Stimulated activated CD4-positive, alpha-beta T cell treated with anti-CD3 and anti-CD28 coated beads, Interleukin-12 subunit alpha, Interleukin-12 subunit beta, amount 100 ng/mL, for 24 hours (primary cell): ENCODE results near the gene SHLD1.
"Not testable (repeated sequence)": the region's sequence is repeated elsewhere in the genome, so short reads cannot be mapped to it uniquely, and the experiment has no call there.

Source experiments
- DNase-seq, 2 experiments: peaks; one replicate each; pipeline ENCODE4 v3.0.0-alpha.2; 2020; ENCODE audit warnings: low read depth in 2 of 2

The SHLD1 gene

GRCh38 chr20:5749952-5750779 is at the start of gene SHLD1:
SHLD1 (plus strand) TSS chr20:5750401; CDS start chr20:5772866, 22,465 bp downstream.
- peak; percentile 69 to 71 for DNase-seq

GRCh38 chr20:5702339-5702738 is 47.9 kb upstream of the SHLD1 start:
- not testable (repeated sequence) for DNase-seq

GRCh38 chr20:5703681-5704101 is 46.5 kb upstream of the SHLD1 start:
- no peak for DNase-seq

GRCh38 chr20:5705827-5706226 is 44.4 kb upstream of the SHLD1 start:
- no peak for DNase-seq

DNA sequence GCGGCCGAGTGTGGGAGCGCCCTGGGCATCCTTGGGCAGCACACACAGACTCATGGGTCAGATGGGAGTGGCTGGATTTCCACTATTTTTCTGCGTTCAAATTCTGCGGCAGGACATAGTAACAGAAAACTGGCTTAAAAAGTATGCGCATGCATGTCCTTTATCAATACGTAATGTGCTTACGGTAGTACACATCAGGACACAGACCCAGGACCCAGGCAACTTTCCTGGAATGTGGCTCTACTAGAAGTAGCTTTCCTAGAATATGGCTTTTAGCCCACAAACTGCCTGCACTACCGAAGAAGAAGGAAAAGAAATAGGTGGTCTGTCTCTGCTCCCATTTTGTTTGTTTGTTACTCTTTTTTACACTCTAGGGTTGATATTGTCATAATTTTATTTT is 43.4 kb upstream of the SHLD1 start:
- no peak for DNase-seq

- DNase-seq = no peak
Observed at GRCh38 chr20:5710551-5710950, 39.6 kb upstream of the SHLD1 start.

GRCh38 chr20:5714261-5715041 is 35.8 kb upstream of the SHLD1 start:
- DNase-seq = peak; percentile 12 to 23

GRCh38 chr20:5715071-5715841 is 34.9 kb upstream of the SHLD1 start:
- no peak for DNase-seq

GRCh38 chr20:5716953-5717352 is 33.2 kb upstream of the SHLD1 start:
- no peak for DNase-seq

DNA sequence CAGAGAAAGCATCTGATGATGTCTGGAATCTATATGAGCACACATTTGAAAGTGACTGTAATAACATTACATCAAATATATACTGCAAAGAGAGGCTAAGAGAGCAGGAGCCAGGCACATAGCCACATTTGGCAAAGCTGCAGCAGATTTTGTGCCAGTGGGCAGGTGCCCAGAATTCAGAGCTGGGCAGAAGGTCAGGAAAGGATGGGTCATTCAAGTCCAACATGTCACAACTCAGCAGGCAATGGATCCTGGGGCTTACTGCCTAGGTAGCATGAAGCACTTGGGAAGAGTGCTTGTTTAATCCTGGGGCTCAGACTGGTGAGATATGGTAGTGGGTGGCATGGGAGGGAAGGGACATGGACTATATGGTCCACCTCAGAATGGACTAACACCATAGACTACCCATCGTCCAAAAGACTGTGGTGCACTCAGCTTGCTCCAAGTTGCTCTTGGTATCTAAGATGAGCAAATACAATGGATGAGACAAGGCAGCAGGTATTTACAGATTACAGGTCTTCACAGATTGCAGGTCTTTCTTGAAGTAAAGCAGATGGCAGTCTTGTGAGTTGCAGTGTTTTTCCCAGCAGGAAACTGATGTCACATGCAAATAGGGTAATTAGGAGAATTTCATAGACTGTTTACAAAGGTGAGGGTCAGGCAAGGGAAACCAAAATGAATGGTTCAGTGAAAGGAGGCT is 31.2 kb upstream of the SHLD1 start:
- no peak for DNase-seq

DNA sequence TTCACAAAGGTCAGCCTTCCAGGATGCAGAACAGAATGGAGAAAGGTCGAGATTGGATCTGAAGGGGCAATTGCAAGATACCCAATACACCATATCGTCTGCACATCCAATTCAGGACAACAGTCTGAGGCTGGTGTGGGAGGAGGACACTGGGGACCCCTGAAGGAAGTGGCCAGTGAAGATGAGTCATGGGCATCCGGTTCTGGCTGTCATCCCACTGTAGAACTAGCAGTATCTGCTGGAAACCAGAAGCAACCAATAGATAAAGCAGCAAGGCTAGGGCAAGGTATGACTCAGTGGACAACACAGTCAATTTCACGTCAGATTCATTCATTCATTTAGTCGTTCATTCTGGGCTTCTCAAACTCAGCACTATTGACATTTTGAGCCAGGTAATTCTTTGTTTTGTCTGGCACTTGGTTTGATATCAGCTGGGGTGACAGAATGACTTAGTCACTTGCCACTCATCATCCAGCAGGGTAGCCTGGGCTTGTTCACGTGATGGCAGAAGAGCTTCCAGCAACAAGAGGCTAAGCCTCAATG is 30.3 kb upstream of the SHLD1 start:
- DNase-seq = no peak

- DNase-seq = no peak
Observed at GRCh38 chr20:5720696-5721095, 29.5 kb upstream of the SHLD1 start.

GRCh38 chr20:5721356-5721755 is 28.8 kb upstream of the SHLD1 start:
- not testable (repeated sequence) for DNase-seq

DNA sequence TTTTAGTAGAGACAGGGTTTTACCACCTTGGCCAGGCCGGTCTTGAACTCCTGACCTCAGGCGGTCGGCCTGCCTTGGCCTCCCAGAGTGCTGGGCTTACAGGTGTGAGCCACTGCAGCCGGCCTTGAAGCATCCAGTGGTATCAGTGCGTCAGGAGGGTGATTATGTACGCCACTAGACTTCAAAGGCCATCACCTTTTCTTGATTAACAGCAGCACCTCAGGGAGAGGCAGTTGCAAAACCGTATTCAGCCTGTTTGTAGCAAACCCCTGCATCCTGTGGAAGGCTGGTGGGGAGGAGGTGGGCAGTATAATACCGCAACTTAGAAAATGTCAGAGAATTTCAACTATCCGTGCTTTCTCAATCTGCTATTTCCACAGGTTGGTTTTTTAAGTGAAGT is 27.3 kb upstream of the SHLD1 start:
- DNase-seq = no peak

- not testable (repeated sequence) for DNase-seq
Observed at GRCh38 chr20:5725183-5725463, 25.1 kb upstream of the SHLD1 start.

DNA sequence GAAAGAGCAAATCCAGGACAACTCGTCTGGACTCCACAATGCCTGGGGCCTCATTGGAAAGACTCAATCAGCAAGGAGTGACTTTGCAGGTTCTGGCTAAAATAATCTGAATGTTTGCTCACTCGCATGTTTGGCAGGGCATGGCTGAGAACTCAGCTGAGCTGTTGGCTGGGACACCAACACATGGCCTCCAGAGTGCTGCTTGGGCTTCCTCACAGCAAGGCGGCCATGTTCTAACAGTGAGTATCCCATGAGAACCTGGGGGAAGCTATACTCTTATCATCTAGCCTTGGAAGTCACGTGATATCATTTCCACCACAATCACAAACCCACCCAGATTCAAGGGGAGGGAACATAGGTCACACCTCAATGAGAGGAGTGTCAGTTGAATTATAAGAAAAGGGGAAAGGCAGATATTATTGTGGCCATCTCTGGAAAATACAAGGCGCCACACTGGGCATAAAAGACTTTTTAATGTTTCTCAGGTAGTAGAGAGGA is 23.1 kb upstream of the SHLD1 start:
- DNase-seq = no peak

GRCh38 chr20:5729348-5729747 is 20.9 kb upstream of the SHLD1 start:
- DNase-seq = no peak

DNA sequence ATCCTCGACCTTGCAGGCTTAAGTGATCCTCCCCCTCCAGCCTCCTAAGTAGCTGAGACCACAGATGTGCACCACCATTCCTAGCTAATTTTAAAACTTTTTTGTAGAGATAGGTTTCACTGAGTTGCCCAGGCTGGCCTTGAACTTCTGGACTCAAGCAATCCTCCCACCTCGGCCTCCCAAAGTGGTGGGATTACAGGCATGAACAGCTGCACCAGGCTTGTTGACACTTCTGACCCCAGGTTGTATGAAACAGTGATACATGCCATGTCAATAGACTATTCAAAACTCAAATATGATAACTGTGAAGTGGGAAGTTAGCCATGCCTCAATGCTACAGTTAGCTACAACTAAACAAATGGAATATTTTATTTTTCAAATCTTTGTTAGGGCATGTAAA is 20.1 kb upstream of the SHLD1 start:
- DNase-seq = no peak

DNA sequence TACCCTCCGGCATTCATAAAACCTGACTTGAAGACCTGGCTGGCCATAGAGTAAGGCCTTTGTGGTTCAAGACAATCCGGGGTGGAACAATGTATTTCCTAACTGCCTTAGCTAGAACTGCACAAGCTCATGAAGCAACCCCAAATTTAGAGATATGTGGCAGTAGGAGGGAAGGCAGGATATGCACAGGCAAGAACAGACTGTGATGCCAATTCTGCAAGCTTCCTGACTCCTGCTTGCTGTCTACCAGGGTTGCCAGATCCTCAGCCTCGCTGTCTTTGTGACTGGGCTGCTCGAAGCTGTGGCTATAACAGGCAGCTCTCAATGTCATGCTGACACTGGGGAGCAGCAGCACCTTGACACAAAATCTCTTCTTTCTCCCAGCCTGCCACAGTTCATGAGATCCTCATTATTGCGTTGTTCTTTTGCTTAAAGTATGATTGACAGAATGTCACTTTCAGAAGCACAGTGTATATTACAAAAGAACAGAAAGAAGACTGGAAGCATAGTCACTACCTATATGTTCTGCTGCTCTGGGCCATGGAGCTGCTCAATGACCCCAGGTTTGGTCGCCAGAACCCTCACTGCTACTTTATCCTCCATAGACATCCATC is 18.3 kb upstream of the SHLD1 start:
- DNase-seq = no peak

- no peak for DNase-seq
Observed at GRCh38 chr20:5734602-5735001, 15.6 kb upstream of the SHLD1 start.
